ENCODE measurements around the gene HNRNPU.
A peak's percentile ranks its signal among the peaks of the same experiment; 100 is the strongest.

HNRNPU gene

DNA sequence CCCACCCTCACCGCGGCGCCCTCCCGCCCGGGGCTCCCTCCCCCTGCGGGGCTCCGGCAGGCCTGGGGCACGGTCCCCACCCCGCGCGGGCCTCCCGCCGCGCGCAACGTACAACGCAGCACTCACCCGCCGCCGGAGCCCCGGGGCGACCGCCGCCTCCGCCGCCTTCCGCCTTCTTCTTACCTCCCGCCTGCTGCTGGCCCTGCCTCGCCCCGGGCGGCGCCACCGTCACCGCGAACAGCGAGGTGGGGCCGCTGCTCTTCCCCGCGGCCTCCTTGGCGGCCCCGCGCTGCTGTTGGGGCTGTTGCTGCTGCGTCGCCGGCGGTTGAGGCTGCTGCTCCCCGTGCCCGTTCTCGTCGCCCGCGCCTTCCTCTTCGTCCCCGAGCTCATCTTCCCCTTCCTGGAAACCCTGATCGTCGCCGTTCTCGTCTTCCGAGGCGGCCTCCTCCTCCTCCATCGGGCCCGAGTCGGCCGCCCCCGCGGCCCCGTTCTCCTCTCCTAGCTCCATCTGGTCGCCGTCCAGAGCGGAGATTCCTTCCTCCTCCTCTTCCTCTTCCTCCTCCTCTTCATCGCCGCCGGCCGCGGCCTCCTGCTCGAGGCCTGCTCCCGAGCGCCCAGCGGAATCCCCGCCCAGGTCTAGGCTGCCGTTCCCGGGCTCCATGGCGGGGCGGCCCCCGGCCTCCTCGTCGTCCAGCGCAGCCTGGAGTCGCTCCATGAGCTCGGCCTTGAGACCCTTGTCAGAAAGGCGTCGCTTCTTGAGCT is 671 bp downstream of the HNRNPU start (continued):
- TF ChIP-seq, protein P1, sequence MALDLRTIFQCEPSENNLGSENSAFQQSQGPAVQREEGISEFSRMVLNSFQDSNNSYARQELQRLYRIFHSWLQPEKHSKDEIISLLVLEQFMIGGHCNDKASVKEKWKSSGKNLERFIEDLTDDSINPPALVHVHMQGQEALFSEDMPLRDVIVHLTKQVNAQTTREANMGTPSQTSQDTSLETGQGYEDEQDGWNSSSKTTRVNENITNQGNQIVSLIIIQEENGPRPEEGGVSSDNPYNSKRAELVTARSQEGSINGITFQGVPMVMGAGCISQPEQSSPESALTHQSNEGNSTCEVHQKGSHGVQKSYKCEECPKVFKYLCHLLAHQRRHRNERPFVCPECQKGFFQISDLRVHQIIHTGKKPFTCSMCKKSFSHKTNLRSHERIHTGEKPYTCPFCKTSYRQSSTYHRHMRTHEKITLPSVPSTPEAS (tag by site-specific recombination; IDR thresholded peaks at IDR 0.05): no peak; the same call in 1 of the 2 replicates
- no peak; the same call in 1 of the 2 replicates for TF ChIP-seq YY1 (tag by site-specific recombination; IDR thresholded peaks at IDR 0.05)
- TF ChIP-seq, protein P2, sequence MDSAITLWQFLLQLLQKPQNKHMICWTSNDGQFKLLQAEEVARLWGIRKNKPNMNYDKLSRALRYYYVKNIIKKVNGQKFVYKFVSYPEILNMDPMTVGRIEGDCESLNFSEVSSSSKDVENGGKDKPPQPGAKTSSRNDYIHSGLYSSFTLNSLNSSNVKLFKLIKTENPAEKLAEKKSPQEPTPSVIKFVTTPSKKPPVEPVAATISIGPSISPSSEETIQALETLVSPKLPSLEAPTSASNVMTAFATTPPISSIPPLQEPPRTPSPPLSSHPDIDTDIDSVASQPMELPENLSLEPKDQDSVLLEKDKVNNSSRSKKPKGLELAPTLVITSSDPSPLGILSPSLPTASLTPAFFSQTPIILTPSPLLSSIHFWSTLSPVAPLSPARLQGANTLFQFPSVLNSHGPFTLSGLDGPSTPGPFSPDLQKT (IDR thresholded peaks at IDR 0.05; ENCODE audit: borderline replicate concordance, low read depth, low read length): no peak
- TF ChIP-seq ZNF114 (tag by site-specific recombination; IDR thresholded peaks at IDR 0.05): no peak
- no peak for TF ChIP-seq HOXD13 (CRISPR knock-in tag; IDR thresholded peaks at IDR 0.05; ENCODE audit: borderline replicate concordance)
- no peak for TF ChIP-seq ZSCAN23 (tag by site-specific recombination; IDR thresholded peaks at IDR 0.05)
- TF ChIP-seq ZNF558 (tag by site-specific recombination; IDR thresholded peaks at IDR 0.05): no peak
- TF ChIP-seq ZNF76 (tag by site-specific recombination; IDR thresholded peaks at IDR 0.05; ENCODE audit: borderline replicate concordance, low read depth): peak; percentile 53; the same call in 1 of the 2 replicates
- TF ChIP-seq, protein P3, sequence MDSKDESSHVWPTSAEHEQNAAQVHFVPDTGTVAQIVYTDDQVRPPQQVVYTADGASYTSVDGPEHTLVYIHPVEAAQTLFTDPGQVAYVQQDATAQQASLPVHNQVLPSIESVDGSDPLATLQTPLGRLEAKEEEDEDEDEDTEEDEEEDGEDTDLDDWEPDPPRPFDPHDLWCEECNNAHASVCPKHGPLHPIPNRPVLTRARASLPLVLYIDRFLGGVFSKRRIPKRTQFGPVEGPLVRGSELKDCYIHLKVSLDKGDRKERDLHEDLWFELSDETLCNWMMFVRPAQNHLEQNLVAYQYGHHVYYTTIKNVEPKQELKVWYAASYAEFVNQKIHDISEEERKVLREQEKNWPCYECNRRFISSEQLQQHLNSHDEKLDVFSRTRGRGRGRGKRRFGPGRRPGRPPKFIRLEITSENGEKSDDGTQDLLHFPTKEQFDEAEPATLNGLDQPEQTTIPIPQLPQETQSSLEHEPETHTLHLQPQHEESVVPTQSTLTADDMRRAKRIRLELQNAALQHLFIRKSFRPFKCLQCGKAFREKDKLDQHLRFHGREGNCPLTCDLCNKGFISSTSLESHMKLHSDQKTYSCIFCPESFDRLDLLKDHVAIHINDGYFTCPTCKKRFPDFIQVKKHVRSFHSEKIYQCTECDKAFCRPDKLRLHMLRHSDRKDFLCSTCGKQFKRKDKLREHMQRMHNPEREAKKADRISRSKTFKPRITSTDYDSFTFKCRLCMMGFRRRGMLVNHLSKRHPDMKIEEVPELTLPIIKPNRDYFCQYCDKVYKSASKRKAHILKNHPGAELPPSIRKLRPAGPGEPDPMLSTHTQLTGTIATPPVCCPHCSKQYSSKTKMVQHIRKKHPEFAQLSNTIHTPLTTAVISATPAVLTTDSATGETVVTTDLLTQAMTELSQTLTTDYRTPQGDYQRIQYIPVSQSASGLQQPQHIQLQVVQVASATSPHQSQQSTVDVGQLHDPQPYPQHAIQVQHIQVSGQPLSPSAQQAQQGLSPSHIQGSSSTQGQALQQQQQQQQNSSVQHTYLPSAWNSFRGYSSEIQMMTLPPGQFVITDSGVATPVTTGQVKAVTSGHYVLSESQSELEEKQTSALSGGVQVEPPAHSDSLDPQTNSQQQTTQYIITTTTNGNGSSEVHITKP (tag by site-specific recombination; IDR thresholded peaks at IDR 0.05): no peak
- TF ChIP-seq ZNF600 (tag by site-specific recombination; IDR thresholded peaks at IDR 0.05): no peak
- peak; percentile 88; the same call in 1 of the 2 replicates for TF ChIP-seq ZNF837 (tag by site-specific recombination; IDR thresholded peaks at IDR 0.05)
- TF ChIP-seq ZNF223 (tag by site-specific recombination; IDR thresholded peaks at IDR 0.05): no peak
- TF ChIP-seq ZNF19 (tag by site-specific recombination; IDR thresholded peaks at IDR 0.05; ENCODE audit: low read depth): no peak
- TF ChIP-seq, protein P4, sequence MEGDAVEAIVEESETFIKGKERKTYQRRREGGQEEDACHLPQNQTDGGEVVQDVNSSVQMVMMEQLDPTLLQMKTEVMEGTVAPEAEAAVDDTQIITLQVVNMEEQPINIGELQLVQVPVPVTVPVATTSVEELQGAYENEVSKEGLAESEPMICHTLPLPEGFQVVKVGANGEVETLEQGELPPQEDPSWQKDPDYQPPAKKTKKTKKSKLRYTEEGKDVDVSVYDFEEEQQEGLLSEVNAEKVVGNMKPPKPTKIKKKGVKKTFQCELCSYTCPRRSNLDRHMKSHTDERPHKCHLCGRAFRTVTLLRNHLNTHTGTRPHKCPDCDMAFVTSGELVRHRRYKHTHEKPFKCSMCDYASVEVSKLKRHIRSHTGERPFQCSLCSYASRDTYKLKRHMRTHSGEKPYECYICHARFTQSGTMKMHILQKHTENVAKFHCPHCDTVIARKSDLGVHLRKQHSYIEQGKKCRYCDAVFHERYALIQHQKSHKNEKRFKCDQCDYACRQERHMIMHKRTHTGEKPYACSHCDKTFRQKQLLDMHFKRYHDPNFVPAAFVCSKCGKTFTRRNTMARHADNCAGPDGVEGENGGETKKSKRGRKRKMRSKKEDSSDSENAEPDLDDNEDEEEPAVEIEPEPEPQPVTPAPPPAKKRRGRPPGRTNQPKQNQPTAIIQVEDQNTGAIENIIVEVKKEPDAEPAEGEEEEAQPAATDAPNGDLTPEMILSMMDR (tag by site-specific recombination; IDR thresholded peaks at IDR 0.05): no peak; the same call in 1 of the 2 replicates
- TF ChIP-seq, protein P5, sequence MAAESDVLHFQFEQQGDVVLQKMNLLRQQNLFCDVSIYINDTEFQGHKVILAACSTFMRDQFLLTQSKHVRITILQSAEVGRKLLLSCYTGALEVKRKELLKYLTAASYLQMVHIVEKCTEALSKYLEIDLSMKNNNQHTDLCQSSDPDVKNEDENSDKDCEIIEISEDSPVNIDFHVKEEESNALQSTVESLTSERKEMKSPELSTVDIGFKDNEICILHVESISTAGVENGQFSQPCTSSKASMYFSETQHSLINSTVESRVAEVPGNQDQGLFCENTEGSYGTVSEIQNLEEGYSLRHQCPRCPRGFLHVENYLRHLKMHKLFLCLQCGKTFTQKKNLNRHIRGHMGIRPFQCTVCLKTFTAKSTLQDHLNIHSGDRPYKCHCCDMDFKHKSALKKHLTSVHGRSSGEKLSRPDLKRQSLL (tag by site-specific recombination; IDR thresholded peaks at IDR 0.05): peak; percentile 77
- TF ChIP-seq ZNF768 (tag by site-specific recombination; IDR thresholded peaks at IDR 0.05): no peak
- TF ChIP-seq, protein P6, sequence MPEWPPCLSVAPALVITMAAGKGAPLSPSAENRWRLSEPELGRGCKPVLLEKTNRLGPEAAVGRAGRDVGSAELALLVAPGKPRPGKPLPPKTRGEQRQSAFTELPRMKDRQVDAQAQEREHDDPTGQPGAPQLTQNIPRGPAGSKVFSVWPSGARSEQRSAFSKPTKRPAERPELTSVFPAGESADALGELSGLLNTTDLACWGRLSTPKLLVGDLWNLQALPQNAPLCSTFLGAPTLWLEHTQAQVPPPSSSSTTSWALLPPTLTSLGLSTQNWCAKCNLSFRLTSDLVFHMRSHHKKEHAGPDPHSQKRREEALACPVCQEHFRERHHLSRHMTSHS (tag by site-specific recombination; IDR thresholded peaks at IDR 0.05): 0 out of 2 replicates have a peak, but pooled peaks have one; percentile 8
- peak; percentile 82; the same call in 1 of the 2 replicates for TF ChIP-seq ZNF2 (tag by site-specific recombination; IDR thresholded peaks at IDR 0.05)
- peak; percentile 55 for TF ChIP-seq SP2 (tag by site-specific recombination; IDR thresholded peaks at IDR 0.05)
- no peak for TF ChIP-seq ZFP3 (tag by site-specific recombination; IDR thresholded peaks at IDR 0.05; ENCODE audit: low read depth)
- no peak for TF ChIP-seq ZNF211 (tag by site-specific recombination; IDR thresholded peaks at IDR 0.05; ENCODE audit: low read depth)
- no peak for TF ChIP-seq REPIN1 (tag by site-specific recombination; IDR thresholded peaks at IDR 0.05; ENCODE audit: low read depth)
- TF ChIP-seq GFI1B (tag by site-specific recombination; IDR thresholded peaks at IDR 0.05): no peak
- TF ChIP-seq WT1 (tag by site-specific recombination; IDR thresholded peaks at IDR 0.05): no peak; the same call in 1 of the 2 replicates
- TF ChIP-seq ZNF239 (tag by site-specific recombination; IDR thresholded peaks at IDR 0.05): peak; percentile 67; the same call in 1 of the 2 replicates
- 0 out of 2 replicates have a peak, but pooled peaks have one; percentile 10 for TF ChIP-seq MYNN (tag by site-specific recombination; IDR thresholded peaks at IDR 0.05; ENCODE audit: borderline replicate concordance)
- TF ChIP-seq ZNF221 (tag by site-specific recombination; IDR thresholded peaks at IDR 0.05; ENCODE audit: borderline replicate concordance): no peak
- TF ChIP-seq, protein P7, sequence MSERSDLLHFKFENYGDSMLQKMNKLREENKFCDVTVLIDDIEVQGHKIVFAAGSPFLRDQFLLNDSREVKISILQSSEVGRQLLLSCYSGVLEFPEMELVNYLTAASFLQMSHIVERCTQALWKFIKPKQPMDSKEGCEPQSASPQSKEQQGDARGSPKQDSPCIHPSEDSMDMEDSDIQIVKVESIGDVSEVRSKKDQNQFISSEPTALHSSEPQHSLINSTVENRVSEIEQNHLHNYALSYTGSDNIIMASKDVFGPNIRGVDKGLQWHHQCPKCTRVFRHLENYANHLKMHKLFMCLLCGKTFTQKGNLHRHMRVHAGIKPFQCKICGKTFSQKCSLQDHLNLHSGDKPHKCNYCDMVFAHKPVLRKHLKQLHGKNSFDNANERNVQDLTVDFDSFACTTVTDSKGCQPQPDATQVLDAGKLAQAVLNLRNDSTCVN (tag by site-specific recombination; optimal IDR thresholded peaks at IDR 0.05): no peak
